SHP77 (cell line): ENCODE measurements around the gene FEN1.

Experiments
- DNase-seq, 2 experiments: peaks; one replicate each; lab custom pipeline; 2025; lab: John Stamatoyannopoulos, UW

Gene FEN1

DNA sequence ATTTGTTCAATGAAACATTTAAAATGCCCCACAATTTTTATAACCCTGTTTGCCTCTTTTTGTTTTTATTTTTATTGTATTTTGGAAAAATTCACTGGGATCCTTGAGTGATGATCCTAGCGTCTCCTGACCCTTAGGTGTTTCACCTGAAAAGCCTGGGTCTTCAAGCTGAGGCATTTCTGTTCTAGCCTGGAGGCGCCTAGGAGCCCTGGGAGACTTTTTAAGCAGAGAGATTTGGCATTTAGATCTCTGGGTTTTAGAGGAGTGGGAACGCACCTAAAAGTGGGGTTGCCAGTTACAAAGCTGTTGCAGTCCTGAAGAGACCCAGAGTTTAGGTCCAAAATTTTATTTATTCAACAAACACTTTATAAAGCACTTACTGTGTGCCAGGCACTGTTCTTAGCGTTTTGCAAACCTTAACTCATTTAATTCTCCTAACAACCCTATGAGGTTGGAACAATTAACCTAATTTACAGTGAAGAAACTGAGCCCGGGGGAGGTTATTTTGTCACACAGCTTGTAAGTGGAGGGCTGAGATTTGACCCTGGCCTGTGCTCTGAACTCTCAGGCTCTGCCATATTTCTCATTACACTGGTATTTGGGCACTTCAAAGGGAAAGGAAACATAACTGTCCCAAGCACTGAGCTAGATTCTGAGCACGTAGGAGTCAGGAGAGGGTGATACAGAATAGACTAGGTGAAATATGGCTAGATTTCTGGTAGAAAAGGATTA is 24.9 kb downstream of the FEN1 start:
- no peak for DNase-seq

GRCh38 chr11:61820174-61820573 is 27.5 kb downstream of the FEN1 start:
- no peak for DNase-seq

DNA sequence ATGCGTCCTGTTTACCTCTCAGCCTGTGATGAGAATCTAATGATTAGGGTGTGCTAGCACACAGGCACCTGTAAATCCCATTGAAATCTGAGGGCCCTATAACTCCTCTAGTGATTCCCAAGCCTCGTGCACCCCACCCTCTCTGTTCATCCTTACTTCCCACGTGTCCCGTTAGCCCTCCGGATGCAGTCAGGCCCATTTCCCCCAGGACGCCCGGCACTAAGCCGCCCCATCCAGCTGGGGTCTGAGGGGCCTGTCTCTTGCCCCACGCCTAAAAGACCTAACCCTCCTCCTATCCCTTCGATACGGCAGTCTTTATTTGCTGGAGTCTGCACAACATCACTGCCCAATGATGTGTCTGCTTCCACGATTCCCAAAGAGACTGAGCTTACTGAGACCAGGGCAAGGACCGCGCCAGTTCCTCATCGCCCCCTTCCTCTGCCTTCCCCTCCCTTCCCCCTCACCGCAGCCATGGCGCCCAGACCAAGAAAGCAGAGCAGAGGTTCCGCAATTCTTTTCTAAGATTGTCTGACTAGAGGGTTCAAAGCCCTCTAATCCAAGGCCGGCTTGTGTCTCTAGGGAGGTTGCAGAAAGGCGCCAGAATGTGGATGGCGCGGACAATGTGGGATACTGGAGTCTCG is 34.3 kb downstream of the FEN1 start:
- DNase-seq = no peak

DNA sequence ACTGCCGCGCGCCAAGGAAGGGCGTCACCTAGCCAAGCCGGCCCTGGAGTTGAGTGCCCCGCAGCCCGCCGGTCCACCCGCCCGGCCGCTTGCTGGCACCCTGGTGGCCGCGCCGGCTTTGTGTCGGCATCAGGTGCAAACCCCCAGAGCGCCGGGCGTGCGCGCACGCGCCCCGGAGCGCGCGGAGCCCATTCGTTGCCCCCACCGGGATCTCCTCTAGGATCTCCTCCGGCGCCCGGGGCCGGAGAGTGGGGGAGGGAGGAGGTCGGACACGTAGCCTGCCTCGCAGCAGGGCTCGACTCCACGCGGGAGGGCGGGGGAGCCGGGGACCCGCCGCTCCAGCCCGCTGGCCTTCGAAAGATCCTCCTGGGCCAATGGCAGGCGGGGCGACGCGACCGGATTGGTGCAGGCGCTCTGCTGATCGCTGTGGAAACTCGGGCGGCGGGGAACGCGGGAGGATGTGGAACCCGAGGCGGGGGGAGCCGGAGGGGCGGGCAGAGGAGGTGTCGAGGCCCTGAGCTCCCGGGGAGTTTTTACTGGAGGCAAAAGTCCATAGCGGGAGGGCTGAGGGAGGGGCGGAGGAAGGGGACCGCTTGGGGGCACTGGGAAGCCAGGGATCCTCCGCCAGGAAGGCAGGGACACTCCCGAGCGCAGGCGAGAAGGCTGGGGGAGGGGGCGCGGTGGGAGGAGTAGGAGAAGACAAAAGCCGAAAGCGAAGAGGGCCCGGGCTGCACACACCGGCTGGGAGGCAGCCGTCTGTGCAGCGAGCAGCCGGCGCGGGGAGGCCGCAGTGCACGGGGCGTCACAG is 35.1 kb downstream of the FEN1 start, which contains the start of gene FADS2:
TSS of gene FADS2 (plus strand) at position 730 of the 808 bp plus-strand sequence. CDS start 91 bp downstream, outside the sequence.
- DNase-seq = peak; percentile 93 to 97

DNA sequence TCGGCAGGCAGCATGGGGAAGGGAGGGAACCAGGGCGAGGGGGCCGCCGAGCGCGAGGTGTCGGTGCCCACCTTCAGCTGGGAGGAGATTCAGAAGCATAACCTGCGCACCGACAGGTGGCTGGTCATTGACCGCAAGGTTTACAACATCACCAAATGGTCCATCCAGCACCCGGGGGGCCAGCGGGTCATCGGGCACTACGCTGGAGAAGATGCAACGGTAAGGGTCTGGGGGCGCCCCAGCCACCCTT is 35.6 kb downstream of the FEN1 start:
- DNase-seq = no peak

DNA sequence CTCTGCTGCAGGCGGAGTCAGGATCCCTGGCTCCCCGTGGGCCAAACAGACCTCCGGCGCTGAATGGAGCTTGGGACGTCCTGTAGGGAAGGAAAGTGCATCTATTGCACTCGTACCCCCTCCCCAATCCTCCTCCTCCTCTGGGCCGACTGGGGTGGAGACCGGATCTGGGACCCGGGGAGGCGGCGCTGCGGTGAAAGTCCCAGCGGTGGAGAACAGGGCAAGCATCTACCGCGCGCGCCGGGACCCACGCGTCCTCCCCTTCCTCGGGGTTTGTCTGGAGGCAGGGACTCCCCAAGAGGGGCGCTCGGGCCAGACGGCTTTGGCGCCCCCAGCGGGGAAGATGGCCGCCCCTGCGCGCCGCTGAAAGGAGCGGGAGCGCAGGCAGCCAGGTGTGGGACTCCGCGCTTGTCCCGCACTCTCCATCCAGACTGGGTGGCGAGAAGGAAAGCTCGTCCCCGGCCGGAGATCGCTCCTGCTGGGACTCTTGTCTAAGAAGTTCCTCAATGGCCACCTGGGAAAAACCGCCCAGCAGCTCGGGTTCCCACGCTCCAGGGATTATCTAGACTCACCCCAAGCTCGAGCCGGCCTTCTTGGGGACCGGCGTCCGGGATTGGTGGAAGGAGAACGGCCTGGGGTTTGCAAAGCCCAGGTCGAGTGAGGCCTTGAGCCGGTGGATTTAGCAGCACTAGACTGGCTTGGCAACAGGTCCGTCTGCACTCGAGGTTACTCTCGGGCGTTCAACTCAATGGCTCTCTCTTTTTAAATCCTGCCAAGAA is 36.1 kb downstream of the FEN1 start:
- DNase-seq = peak in 1 of 2 experiments; percentile 15

GRCh38 chr11:61829806-61830205 is 37.1 kb downstream of the FEN1 start:
- DNase-seq = no peak

DNA sequence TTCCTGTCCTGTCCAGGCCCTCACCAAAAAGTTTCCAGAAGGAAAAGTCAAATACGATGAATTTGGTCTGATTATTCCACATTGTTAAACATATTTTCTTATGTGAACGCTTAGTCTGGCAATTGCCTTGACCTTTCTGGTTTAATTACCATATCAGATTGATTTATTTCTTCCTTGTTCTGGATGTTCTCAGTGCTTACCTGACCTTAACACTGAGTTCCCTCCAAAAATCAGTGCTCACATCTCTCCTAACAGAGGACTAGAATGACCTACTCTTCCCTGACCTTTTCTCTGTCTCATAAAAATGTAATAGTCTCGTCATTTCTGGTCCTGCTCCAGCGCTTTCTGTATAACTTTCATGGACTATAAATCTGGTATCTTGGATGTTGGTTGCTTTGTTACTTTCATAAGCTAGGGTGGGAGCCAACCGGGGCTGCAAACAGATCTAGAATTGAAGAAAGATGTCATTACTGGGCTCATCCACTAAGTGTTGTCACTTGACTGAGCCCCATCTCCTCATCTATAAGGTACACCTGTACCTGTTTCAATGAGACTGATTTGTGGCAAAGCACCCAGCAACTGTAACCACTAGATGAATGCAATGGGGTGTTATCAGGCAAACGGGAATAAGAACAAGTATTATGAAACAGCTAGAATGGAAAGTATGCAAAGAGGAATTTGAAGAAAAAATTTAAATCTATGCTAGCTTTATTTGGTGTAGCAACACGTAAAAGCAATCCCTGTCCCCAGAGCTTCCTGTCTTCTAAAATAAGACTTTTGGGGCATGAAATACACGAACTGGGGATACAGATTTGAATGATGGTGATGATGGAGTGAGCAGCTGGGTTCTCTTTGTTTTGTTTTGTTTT is 37.8 kb downstream of the FEN1 start:
- DNase-seq = no peak

- DNase-seq = no peak
Observed at GRCh38 chr11:61832207-61832606, 39.5 kb downstream of the FEN1 start.

DNA sequence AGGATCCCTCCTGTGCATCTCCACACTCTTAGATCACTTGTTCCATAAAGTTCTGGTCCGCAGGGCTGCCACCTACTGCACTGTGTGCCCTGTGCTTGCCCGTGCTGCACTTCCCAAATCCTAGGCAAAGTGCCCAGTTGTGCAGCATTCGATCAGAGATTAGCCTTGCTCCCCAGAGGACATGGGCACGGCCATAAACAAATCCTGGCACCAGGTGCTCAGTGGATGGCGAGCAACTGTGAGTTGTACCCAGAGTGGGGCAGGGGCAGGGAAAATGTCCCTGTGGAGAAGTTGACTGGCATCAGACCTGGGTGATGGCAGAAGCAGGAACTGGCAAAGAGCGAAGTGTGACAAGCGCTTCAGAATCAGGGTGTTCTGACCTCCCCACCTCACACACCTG is 40.0 kb downstream of the FEN1 start:
- DNase-seq = no peak

GRCh38 chr11:61833471-61833870 is 40.8 kb downstream of the FEN1 start:
- no peak for DNase-seq

- no peak for DNase-seq
Observed at GRCh38 chr11:61833926-61834277, 41.2 kb downstream of the FEN1 start.

DNA sequence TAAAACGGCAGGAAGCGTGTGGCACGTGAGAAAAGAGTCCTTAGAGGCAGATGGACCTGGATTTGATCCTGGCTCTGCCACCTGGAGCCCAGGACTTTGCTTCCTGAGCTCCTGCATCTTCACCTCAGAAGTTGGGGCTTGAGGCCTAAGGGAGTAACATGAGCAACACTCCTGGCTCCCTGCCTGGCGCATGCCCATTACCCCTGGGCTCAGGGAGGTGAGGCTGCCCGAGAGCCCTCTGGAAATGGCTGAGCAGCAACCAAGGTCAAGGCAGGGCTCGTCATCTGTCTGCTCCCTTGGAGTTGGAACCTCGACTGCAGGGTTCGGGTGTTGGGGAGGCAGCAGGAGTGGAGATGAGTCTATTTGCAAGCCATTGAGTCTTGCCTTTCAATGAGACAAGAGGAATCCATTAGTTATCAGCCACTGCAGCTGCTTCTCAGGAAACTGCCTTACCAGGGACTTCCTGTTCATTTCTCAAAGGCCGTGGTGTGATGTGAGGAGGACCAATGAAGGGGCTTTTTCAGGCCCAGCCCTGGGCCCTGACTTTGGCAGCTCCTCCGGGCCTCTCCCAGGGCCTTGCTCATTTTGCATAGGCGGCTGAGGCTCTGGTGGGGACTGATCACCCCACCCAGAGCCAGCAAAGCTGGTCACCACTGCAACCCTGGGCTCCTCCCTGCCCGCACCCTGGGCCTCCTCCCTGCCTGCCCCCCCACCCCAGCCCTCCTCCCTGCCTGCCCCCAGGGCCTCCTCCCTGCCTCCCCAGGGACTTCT is 41.8 kb downstream of the FEN1 start:
- DNase-seq = peak in 1 of 2 experiments; percentile 44

DNA sequence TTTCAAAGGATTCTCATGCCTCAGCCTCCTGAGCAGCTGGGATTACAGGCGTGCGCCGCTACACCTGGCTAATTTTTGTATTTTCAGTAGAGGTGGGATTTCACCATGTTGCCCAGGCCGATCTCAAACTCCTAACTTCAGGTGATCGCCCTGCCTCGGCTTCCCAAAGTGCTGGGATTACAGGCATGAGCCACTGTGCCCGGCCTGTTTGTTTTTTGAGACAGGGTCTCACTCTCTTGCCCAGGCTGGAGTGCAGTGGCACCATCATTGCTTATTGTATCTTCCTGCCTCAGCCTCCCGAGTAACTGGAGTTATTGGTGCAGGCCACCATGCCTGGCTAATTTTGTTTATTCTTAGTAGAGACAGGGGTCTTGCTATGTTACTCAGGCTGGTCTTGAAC is 43.5 kb downstream of the FEN1 start:
- no peak for DNase-seq

GRCh38 chr11:61837411-61838005 is 44.8 kb downstream of the FEN1 start:
- no peak for DNase-seq

- DNase-seq = no peak
Observed at GRCh38 chr11:61838501-61838900, 45.8 kb downstream of the FEN1 start.

GRCh38 chr11:61838921-61839320 is 46.2 kb downstream of the FEN1 start:
- DNase-seq = no peak

GRCh38 chr11:61839742-61840141 is 47.0 kb downstream of the FEN1 start:
- no peak for DNase-seq

DNA sequence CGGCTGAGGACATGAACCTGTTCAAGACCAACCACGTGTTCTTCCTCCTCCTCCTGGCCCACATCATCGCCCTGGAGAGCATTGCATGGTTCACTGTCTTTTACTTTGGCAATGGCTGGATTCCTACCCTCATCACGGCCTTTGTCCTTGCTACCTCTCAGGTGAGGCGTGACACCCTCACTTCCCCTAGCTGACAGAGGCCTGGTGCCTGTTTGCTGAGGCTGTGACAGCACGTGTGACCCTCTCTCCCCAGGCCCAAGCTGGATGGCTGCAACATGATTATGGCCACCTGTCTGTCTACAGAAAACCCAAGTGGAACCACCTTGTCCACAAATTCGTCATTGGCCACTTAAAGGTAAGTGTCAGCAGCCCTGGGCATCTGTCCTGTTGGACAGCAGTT is 47.7 kb downstream of the FEN1 start:
- DNase-seq = no peak
